Smooth muscle cell (in vitro differentiated cells): ENCODE measurements around the gene C22orf15. TPM values are rescaled to one million over a fixed set of nuclear protein-coding genes. Genes with fewer than 3 reads are reported as not detected.

ENCODE experiments used
- DNase-seq: peaks from one replicate; lab custom pipeline; 2025; ENCODE audit not compliant: unreplicated experiment; lab: John Stamatoyannopoulos, UW
- H2AFZ ChIP-seq: fragments of 200-600 bp; sonication (generic); 2 replicates; pipeline ENCODE4 v1.6.0; 2016; ENCODE audit warnings: antibody characterized with exemption, low read depth, mild to moderate bottlenecking
- H3F3A ChIP-seq: fragments of 200-600 bp; sonication (generic); 2 replicates; pipeline ENCODE4 v1.6.0; 2017; ENCODE audit warnings: antibody characterized with exemption, low read depth
- H3K27ac ChIP-seq: fragments of 200-600 bp; sonication (generic); 2 replicates; pipeline ENCODE4 v1.5.1; 2016; ENCODE audit warnings: low read depth, mild to moderate bottlenecking
- H3K27me3 ChIP-seq: fragments of 200-600 bp; sonication (generic); 2 replicates; pipeline ENCODE4 v1.6.1; 2016; ENCODE audit warnings: low read depth, mild to moderate bottlenecking
- H3K36me3 ChIP-seq: fragments of 200-600 bp; sonication (generic); 2 replicates; pipeline ENCODE4 v1.5.1; 2016; ENCODE audit warnings: low read depth
- H3K4me1 ChIP-seq: fragments of 200-600 bp; sonication (generic); 2 replicates; pipeline ENCODE4 v1.5.1; 2016; ENCODE audit warnings: low read depth
- H3K4me2 ChIP-seq: fragments of 200-600 bp; sonication (generic); 2 replicates; pipeline ENCODE4 v1.6.0; 2016; ENCODE audit warnings: mild to moderate bottlenecking
- H3K4me3 ChIP-seq: fragments of 200-600 bp; sonication (generic); 2 replicates; pipeline ENCODE4 v1.5.1; 2016; ENCODE audit warnings: mild to moderate bottlenecking
- H3K79me2 ChIP-seq: fragments of 200-600 bp; sonication (generic); 2 replicates; pipeline ENCODE4 v1.6.0; 2016; ENCODE audit warnings: low read depth, mild to moderate bottlenecking
- H3K9ac ChIP-seq: fragments of 200-600 bp; sonication (generic); 2 replicates; pipeline ENCODE4 v1.6.0; 2016; ENCODE audit warnings: low read depth
- H3K9me3 ChIP-seq: fragments of 200-600 bp; sonication (generic); replicated peaks from 2 replicates; pipeline ENCODE4 v1.5.1; 2016; ENCODE audit warnings: low read depth
- H4K20me1 ChIP-seq: fragments of 200-600 bp; sonication (generic); 2 replicates; pipeline ENCODE4 v1.6.0; 2016; ENCODE audit warnings: low read depth
- CTCF ChIP-seq: fragments of 200-600 bp; sonication (generic); IDR thresholded peaks from 2 replicates; pipeline ENCODE4 v1.5.1; 2017; ENCODE audit warnings: borderline replicate concordance, mild to moderate bottlenecking, antibody characterized with exemption; ENCODE audit not compliant: insufficient read depth, poor library complexity, severe bottlenecking
- WGBS: methylation state at CpG from one replicate; pipeline ENCODE4 v1.1.7; 2016; ENCODE audit warnings: low lambda C conversion rate; 5-methylcytosine and 5-hydroxymethylcytosine counted together
- polyA plus RNA-seq: library from polyadenylated mRNA; unstranded; fragments of >200 nt; fragmentation: Nextera tagmentation; extraction: Ambion mirVana; gene quantifications from 2 replicates; pipeline ENCODE4 v1.2.1, GENCODE V29; 2016
- total RNA-seq: library from RNA; depleted of rRNA; stranded (reverse); fragments of >200 nt; gene quantifications from 2 replicates; pipeline ENCODE4 v1.2.3, GENCODE V29; 2014

The C22orf15 gene
- total and polyA plus RNA-seq, 2 experiments from 2014 or later = 1.5 TPM; not detected in 1

DNA sequence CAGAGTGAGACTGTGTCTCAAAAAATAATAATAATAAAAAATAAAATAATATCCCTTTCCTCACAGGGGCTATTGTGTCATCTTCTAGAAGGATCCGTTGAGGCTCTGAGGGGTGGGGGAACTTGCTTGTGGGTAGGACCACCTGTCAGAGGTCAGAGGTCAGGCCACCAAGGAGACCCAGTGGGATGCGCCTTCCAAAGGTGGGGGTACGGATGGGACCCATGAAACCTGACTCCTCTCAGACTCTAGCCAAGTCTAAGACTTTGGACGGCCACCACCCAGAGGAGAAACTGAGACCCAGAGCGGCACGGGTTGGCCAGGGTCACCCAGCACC is 9.5 kb downstream of the C22orf15 start:
- no peak for DNase-seq
- H3K4me1 ChIP-seq = peaks cover 8% of the 10 kb centered on the region
- no peaks in the 10 kb centered on the region for H4K20me1 ChIP-seq
- 20% methylated on average over 6 of the region's 6 CpGs for WGBS
- H3K9me3 ChIP-seq = no peaks in the 10 kb centered on the region
- H3K9ac ChIP-seq = peak overlapping the region; percentile 40
- H3F3A ChIP-seq = no peaks in the 10 kb centered on the region
- peak overlapping the region; percentile 71 for H2AFZ ChIP-seq
- H3K4me3 ChIP-seq = peak overlapping the region; percentile 60
- no peaks in the 10 kb centered on the region for H3K27me3 ChIP-seq
- H3K27ac ChIP-seq = no peak overlapping the region
- no peaks in the 10 kb centered on the region for H3K36me3 ChIP-seq
- H3K79me2 ChIP-seq = no peaks in the 10 kb centered on the region
- H3K4me2 ChIP-seq = peak overlapping the region; percentile 90
- TF ChIP-seq CTCF = no peak

DNA sequence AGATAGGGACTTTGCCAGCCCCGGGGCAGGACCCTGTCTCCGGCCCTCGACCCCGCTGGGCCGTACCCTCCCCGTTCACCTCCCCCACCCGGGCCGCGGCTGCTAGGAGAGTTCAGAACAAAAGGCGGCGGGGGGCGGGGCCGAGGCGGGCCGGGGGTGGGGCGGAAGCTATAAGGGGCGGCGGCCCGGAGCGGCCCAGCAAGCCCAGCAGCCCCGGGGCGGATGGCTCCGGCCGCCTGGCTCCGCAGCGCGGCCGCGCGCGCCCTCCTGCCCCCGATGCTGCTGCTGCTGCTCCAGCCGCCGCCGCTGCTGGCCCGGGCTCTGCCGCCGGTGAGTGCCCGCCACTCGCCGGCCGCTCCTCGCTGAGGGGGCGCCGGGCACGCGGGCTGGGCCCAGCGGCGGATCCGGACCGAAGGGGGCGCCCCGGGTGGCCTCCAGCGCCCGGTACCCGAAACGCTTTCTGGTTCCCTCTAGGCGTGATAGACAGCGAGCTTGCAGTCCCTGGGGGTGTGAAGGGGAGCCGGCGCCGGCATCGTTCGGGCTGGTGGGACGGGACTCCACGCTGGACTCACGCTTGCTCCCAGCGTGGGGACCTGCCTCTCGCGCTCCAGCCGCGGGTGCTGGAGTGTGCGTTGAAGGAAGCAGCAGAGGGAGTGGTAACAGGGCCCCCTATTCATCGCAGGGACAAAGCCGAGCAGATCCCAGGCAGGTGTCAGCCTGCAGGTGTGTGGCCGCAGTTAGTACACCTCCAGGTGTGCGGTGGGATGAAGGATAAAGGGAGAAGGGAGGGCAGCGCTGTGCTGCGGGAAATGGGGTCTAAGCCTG is 10.1 kb downstream of the C22orf15 start, which contains the start of gene MMP11:
TSS of gene MMP11 (plus strand) at position 201 of the 825 bp plus-strand sequence. CDS start at position 223, 22 bp downstream.
- H3K4me3 ChIP-seq = peak within 1 kb of the TSS; percentile 60
- no peaks in the 10 kb centered on the region for H3K27me3 ChIP-seq
- no peaks in the 10 kb centered on the region for H3K9me3 ChIP-seq
- peaks cover 8% of the 10 kb centered on the region for H3K4me1 ChIP-seq
- no peaks in the 10 kb centered on the region for H3K79me2 ChIP-seq
- WGBS = 3% methylated on average over 58 of the region's 79 CpGs
- H3K4me2 ChIP-seq = peak within 1 kb of the TSS; percentile 90
- no peaks in the 10 kb centered on the region for H3F3A ChIP-seq
- no peak within 1 kb of the TSS for H3K27ac ChIP-seq
- peak within 1 kb of the TSS; percentile 72 for H2AFZ ChIP-seq
- peak within 1 kb of the TSS; percentile 40 for H3K9ac ChIP-seq
- no peak for DNase-seq
- H3K36me3 ChIP-seq = no peaks in the 10 kb centered on the region
- no peaks in the 10 kb centered on the region for H4K20me1 ChIP-seq
- no peak for TF ChIP-seq CTCF

GRCh38 chr22:23773483-23774113 is 10.8 kb downstream of the C22orf15 start:
- Histone ChIP-seq H3K27me3 (no peaks in the 10 kb centered on the region), H3F3A (no peaks in the 10 kb centered on the region), H3K4me3 (peak overlapping the region; percentile 60), H2AFZ (no peak overlapping the region), H3K36me3 (no peaks in the 10 kb centered on the region), H3K9ac (no peak overlapping the region), H3K27ac (no peak overlapping the region), H4K20me1 (no peaks in the 10 kb centered on the region), H3K9me3 (no peaks in the 10 kb centered on the region), H3K79me2 (no peaks in the 10 kb centered on the region), H3K4me2 (peak overlapping the region; percentile 90), H3K4me1 (peaks cover 8% of the 10 kb centered on the region)
- DNase-seq = no peak
- TF ChIP-seq CTCF = no peak
- 56% methylated on average over 7 of the region's 7 CpGs for WGBS
